ENCODE results near the gene OR5AU1. TPM values are rescaled to one million over a fixed set of nuclear protein-coding genes. Genes with fewer than 3 reads are reported as not detected.
"Not testable (repeated sequence)": the region's sequence is repeated elsewhere in the genome, so short reads cannot be mapped to it uniquely, and the experiment has no call there.

Gene OR5AU1
- total RNA-seq, 2 donors from 2014 or later, result not detected

- Histone ChIP-seq H3K36me3 (no peaks in the 10 kb centered on the region), H3K4me1 (ENCODE audit: control insufficient read depth in 1 of 2, low read depth in 2 of 2) (no peaks in the 10 kb centered on the region), H3K9me3 (no peaks in the 10 kb centered on the region), H3K27ac (no peak overlapping the region), H3K27me3 (replicated peaks; ENCODE audit: insufficient read depth) (no peaks in the 10 kb centered on the region), H3K4me3 (no peak overlapping the region)
- DNase-seq (ENCODE audit: low spot score) (no peak), ATAC-seq (ENCODE audit: insufficient number of reproducible peaks, low FRiP score, low read depth) (no peak)
- TF ChIP-seq CTCF (IDR thresholded peaks at IDR 0.05), result no peak
Observed at GRCh38 chr14:21169573-21169972, 13.7 kb upstream of the OR5AU1 start.

GRCh38 chr14:21168055-21168454, 12.2 kb upstream of the OR5AU1 start:
- Histone ChIP-seq H3K27ac (no peak overlapping the region), H3K27me3 (replicated peaks; ENCODE audit: insufficient read depth) (no peaks in the 10 kb centered on the region), H3K4me1 (ENCODE audit: control insufficient read depth in 1 of 2, low read depth in 2 of 2) (no peaks in the 10 kb centered on the region), H3K4me3 (no peak overlapping the region), H3K9me3 (no peaks in the 10 kb centered on the region), H3K36me3 (no peaks in the 10 kb centered on the region)
- ATAC-seq (ENCODE audit: insufficient number of reproducible peaks, low FRiP score, low read depth), result no peak
- no peak for DNase-seq (ENCODE audit: low spot score)
- TF ChIP-seq CTCF (IDR thresholded peaks at IDR 0.05), result no peak

GRCh38 chr14:21165670-21166069, 9.8 kb upstream of the OR5AU1 start:
- not testable (repeated sequence) for H3K36me3 ChIP-seq; ATAC-seq (ENCODE audit: insufficient number of reproducible peaks, low FRiP score, low read depth); H3K9me3 ChIP-seq; H3K27ac ChIP-seq; H3K4me1 ChIP-seq (ENCODE audit: control insufficient read depth in 1 of 2, low read depth in 2 of 2); H3K4me3 ChIP-seq; DNase-seq (ENCODE audit: low spot score); H3K27me3 ChIP-seq (replicated peaks; ENCODE audit: insufficient read depth)

GRCh38 chr14:21165002-21165605, 9.2 kb upstream of the OR5AU1 start:
- not testable (repeated sequence) for ATAC-seq (ENCODE audit: insufficient number of reproducible peaks, low FRiP score, low read depth); H3K27ac ChIP-seq; H3K27me3 ChIP-seq (replicated peaks; ENCODE audit: insufficient read depth)

GRCh38 chr14:21163871-21164291, 8.0 kb upstream of the OR5AU1 start:
- Histone ChIP-seq H3K27me3 (replicated peaks; ENCODE audit: insufficient read depth) (no peaks in the 10 kb centered on the region), H3K9me3 (no peaks in the 10 kb centered on the region), H3K36me3 (no peaks in the 10 kb centered on the region), H3K4me1 (ENCODE audit: control insufficient read depth in 1 of 2, low read depth in 2 of 2) (no peaks in the 10 kb centered on the region), H3K27ac (no peak overlapping the region), H3K4me3 (no peak overlapping the region)
- no peak for DNase-seq (ENCODE audit: low spot score)
- TF ChIP-seq CTCF (IDR thresholded peaks at IDR 0.05), result no peak
- no peak for ATAC-seq (ENCODE audit: insufficient number of reproducible peaks, low FRiP score, low read depth)

More at GRCh38 chr14:21165002-21165605, 9.2 kb upstream of the OR5AU1 start:
- not testable (repeated sequence) for H3K4me1 ChIP-seq (ENCODE audit: control insufficient read depth in 1 of 2, low read depth in 2 of 2); H3K4me3 ChIP-seq; H3K9me3 ChIP-seq; H3K36me3 ChIP-seq; DNase-seq (ENCODE audit: low spot score)

- H3K4me3 ChIP-seq, result no peak overlapping the region
- no peak for TF ChIP-seq CTCF (IDR thresholded peaks at IDR 0.05)
- H3K36me3 ChIP-seq, result no peaks in the 10 kb centered on the region
- H3K4me1 ChIP-seq (ENCODE audit: control insufficient read depth in 1 of 2, low read depth in 2 of 2), result no peaks in the 10 kb centered on the region
- no peaks in the 10 kb centered on the region for H3K27me3 ChIP-seq (replicated peaks; ENCODE audit: insufficient read depth)
- no peak for ATAC-seq (ENCODE audit: insufficient number of reproducible peaks, low FRiP score, low read depth)
- no peaks in the 10 kb centered on the region for H3K9me3 ChIP-seq
- DNase-seq (ENCODE audit: low spot score), result no peak
- no peak overlapping the region for H3K27ac ChIP-seq
Observed at GRCh38 chr14:21162081-21162480, 6.2 kb upstream of the OR5AU1 start.

Measured in thoracic aorta (tissue), 2 donors.